GM12865 (cell line): Measurements from ENCODE around the gene ZNRF1.

Experiments
- DNase-seq: peaks from one replicate; pipeline ENCODE4 v3.0.0; 2010; ENCODE audit warnings: low read depth
- H3K4me3 ChIP-seq: 2 replicates; pipeline ENCODE4 v1.5.1; 2011; ENCODE audit warnings: mild to moderate bottlenecking, low read depth, low read length, control low read depth
- CTCF ChIP-seq: IDR thresholded peaks from 2 replicates; pipeline ENCODE4 v1.5.1; 2011; ENCODE audit warnings: low read length, control low read depth, low read depth, inconsistent platforms; ENCODE audit not compliant: insufficient read depth; ENCODE audit errors: missing control alignments

The ZNRF1 gene

GRCh38 chr16:75026892-75027391 is 28.1 kb downstream of the ZNRF1 start:
- no peak for DNase-seq
- no peak for TF ChIP-seq CTCF
- no peak overlapping the region for H3K4me3 ChIP-seq

GRCh38 chr16:75027520-75028300 is 28.9 kb downstream of the ZNRF1 start:
- DNase-seq: no peak
- no peak overlapping the region for H3K4me3 ChIP-seq
- no peak for TF ChIP-seq CTCF

- DNase-seq: no peak
- H3K4me3 ChIP-seq: no peak overlapping the region
- no peak for TF ChIP-seq CTCF
Measured at GRCh38 chr16:75028544-75029135, 29.8 kb downstream of the ZNRF1 start.

- no peak for TF ChIP-seq CTCF
- H3K4me3 ChIP-seq: no peak overlapping the region
- DNase-seq: no peak
Measured at GRCh38 chr16:75029854-75030253, 31.0 kb downstream of the ZNRF1 start.

GRCh38 chr16:75032655-75033054 is 33.8 kb downstream of the ZNRF1 start:
- DNase-seq: no peak
- TF ChIP-seq CTCF: no peak

GRCh38 chr16:75035410-75035968 is 36.7 kb downstream of the ZNRF1 start:
- no peak for TF ChIP-seq CTCF
- no peak for DNase-seq
- H3K4me3 ChIP-seq: no peak overlapping the region

More at GRCh38 chr16:75032655-75033054, 33.8 kb downstream of the ZNRF1 start:
- H3K4me3 ChIP-seq: no peak overlapping the region
